ENCODE results near the gene KCNG2.

GRCh38 chr18:79786786-79787526 is 10.8 kb upstream of the KCNG2 start:
- TF ChIP-seq, protein P1, sequence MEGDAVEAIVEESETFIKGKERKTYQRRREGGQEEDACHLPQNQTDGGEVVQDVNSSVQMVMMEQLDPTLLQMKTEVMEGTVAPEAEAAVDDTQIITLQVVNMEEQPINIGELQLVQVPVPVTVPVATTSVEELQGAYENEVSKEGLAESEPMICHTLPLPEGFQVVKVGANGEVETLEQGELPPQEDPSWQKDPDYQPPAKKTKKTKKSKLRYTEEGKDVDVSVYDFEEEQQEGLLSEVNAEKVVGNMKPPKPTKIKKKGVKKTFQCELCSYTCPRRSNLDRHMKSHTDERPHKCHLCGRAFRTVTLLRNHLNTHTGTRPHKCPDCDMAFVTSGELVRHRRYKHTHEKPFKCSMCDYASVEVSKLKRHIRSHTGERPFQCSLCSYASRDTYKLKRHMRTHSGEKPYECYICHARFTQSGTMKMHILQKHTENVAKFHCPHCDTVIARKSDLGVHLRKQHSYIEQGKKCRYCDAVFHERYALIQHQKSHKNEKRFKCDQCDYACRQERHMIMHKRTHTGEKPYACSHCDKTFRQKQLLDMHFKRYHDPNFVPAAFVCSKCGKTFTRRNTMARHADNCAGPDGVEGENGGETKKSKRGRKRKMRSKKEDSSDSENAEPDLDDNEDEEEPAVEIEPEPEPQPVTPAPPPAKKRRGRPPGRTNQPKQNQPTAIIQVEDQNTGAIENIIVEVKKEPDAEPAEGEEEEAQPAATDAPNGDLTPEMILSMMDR (IDR thresholded peaks at IDR 0.05), result no peak
- no peak for TF ChIP-seq POLR2A (IDR thresholded peaks at IDR 0.05)
- TF ChIP-seq EP300 (IDR thresholded peaks at IDR 0.05; ENCODE audit: low read depth), result no peak

Data from transverse colon (tissue), 3 donors.